ENCODE measurements around the gene LANCL3.

The LANCL3 gene

GRCh38 chrX:37679888-37680287 lies 108.4 kb downstream of the LANCL3 start:
- DNase-seq (ENCODE audit: low spot score): no peak

GRCh38 chrX:37684426-37684825 lies 113.0 kb downstream of the LANCL3 start:
- DNase-seq (ENCODE audit: low spot score): no peak

GRCh38 chrX:37684973-37685372 lies 113.5 kb downstream of the LANCL3 start:
- DNase-seq (ENCODE audit: low spot score): no peak

GRCh38 chrX:37685381-37686359 lies 114.2 kb downstream of the LANCL3 start, which contains the start of gene XK:
Gene XK, plus strand, starts transcription at chrX:37685791. Its CDS starts 171 bp downstream, at chrX:37685962.
- no peak for DNase-seq (ENCODE audit: low spot score)

GRCh38 chrX:37686369-37686995 lies 115.0 kb downstream of the LANCL3 start:
- DNase-seq (ENCODE audit: low spot score): no peak

- no peak for DNase-seq (ENCODE audit: low spot score)
These were observed 115.5 kb downstream of the LANCL3 start for GRCh38 chrX:37686996-37687395.

- DNase-seq (ENCODE audit: low spot score): no peak
These were observed 118.7 kb downstream of the LANCL3 start for GRCh38 chrX:37690119-37690518.

GRCh38 chrX:37692918-37693317 lies 121.5 kb downstream of the LANCL3 start:
- no peak for DNase-seq (ENCODE audit: low spot score)

GRCh38 chrX:37697169-37697760 lies 125.8 kb downstream of the LANCL3 start:
- no peak for DNase-seq (ENCODE audit: low spot score)

GRCh38 chrX:37701588-37701987 lies 130.1 kb downstream of the LANCL3 start:
- DNase-seq (ENCODE audit: low spot score): no peak

GRCh38 chrX:37711991-37712390 lies 140.5 kb downstream of the LANCL3 start:
- no peak for DNase-seq (ENCODE audit: low spot score)

- no peak for DNase-seq (ENCODE audit: low spot score)
These were observed 141.0 kb downstream of the LANCL3 start for GRCh38 chrX:37712458-37712857.

- DNase-seq (ENCODE audit: low spot score): no peak
These were observed 143.0 kb downstream of the LANCL3 start for GRCh38 chrX:37714479-37714878.

- DNase-seq (ENCODE audit: low spot score): no peak
These were observed 145.1 kb downstream of the LANCL3 start for GRCh38 chrX:37716602-37717001.

GRCh38 chrX:37717708-37718107 lies 146.2 kb downstream of the LANCL3 start:
- DNase-seq (ENCODE audit: low spot score): no peak

- no peak for DNase-seq (ENCODE audit: low spot score)
These were observed 151.1 kb downstream of the LANCL3 start for GRCh38 chrX:37722595-37722994.

GRCh38 chrX:37726346-37726745 lies 154.9 kb downstream of the LANCL3 start:
- no peak for DNase-seq (ENCODE audit: low spot score)
